Measurements from ENCODE around the gene ZBED3. TPM values are rescaled to one million over a fixed set of nuclear protein-coding genes. Genes with fewer than 3 reads are reported as not detected.
"Not testable (repeated sequence)": the region's sequence is repeated elsewhere in the genome, so short reads cannot be mapped to it uniquely, and the experiment has no call there.

The ZBED3 gene, protein sequence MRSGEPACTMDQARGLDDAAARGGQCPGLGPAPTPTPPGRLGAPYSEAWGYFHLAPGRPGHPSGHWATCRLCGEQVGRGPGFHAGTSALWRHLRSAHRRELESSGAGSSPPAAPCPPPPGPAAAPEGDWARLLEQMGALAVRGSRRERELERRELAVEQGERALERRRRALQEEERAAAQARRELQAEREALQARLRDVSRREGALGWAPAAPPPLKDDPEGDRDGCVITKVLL
- 0.49 and 1.0 TPM in 2 replicates for total RNA-seq

DNA sequence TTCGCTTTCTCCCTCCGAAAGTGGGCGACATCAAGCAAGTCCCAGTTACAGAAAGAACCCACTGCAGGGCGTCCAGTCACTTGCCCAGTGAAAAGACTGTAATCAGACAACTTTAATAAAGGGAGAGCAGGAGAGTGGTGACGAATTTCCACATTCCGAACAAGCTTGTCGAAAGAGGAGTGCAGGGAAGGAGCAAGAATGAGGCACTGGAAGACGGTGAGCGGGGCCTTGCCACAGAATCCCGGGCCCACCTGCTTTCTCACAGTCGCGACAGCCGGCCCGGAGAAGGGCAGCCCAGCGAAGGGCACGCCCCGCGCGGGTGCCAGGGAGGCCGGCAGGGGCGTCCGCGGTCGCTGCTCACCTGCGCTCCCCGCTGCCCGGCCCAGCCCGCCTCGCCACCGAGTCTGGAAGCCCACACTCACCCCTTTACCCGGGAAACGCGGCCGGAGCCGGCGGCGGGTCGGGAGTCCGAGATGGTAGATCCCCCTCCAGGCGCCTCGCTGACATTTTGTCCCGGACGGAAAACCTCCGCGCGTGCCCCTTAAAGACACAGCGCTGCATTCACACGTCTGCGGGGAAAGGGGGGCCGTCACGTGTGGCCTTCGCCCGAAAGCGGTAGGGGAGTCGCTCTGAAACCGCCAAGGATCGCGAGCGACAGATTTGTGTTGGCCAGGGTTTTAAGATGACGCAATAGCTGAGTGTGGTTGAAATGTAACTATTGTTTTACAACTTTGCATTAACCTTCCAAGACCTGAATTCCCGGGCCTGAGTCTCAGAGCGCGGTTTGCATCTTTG is at the start of gene ZBED3:
TSS of gene ZBED3 (minus strand) at position 597 of the 795 bp plus-strand sequence. CDS start 9,407 bp downstream, outside the sequence.
- H3K4me1 Mint-ChIP-seq (ENCODE audit: low read depth): peaks cover 8% of the 10 kb centered on the region

DNA sequence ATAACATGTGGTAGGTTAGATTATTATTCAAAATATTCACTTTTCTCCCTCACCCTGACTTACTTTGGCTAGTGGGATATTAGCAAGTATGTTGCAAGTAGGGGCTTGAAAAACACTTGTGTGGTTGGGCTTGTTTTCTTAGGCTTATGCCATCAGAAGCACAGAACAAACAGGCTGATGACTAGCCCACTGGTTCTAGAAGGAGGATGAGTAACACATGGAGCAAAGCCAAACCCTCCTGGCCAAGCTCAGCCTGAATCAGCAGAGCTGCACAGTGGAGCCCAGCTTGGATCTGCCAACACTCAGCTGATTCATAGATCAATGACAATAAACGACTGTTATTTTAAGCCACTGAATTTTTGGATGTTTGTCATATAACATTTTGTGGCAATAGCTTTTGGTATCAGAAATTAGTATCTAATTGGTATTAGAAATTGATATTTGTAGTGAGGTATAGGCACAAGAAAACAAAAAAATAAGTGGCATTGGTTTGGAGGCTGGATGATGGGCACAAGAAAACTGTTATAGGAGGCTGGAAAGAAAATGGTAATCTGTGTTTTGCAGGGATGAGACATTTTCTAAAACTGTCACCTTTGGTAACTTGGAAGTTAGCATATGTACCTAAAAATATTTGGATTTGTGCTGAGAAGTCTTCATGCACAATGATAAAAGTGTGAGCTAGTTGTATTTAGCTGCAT is 46.1 kb upstream of the ZBED3 start:
- Mint-ChIP-seq H3K4me3 (no peak overlapping the region), H3K27ac (no peak overlapping the region), H3K4me1 (ENCODE audit: low read depth) (no peaks in the 10 kb centered on the region), H3K36me3 (ENCODE audit: low read depth) (no peaks in the 10 kb centered on the region), H3K9me3 (no peaks in the 10 kb centered on the region), H3K27me3 (ENCODE audit: insufficient read depth) (peaks cover 13% of the 10 kb centered on the region)
- intact Hi-C loops (cut with micrococcal nuclease): no loop called here
- DNase-seq (ENCODE audit: low spot score): no peak

More for the DNA sequence above, at the start of gene ZBED3:
- Mint-ChIP-seq H3K4me3 (peak within 1 kb of the TSS; percentile 84), H3K27me3 (ENCODE audit: insufficient read depth) (peaks cover 9% of the 10 kb centered on the region), H3K27ac (peak within 1 kb of the TSS; percentile 5), H3K36me3 (ENCODE audit: low read depth) (no peaks in the 10 kb centered on the region), H3K9me3 (no peaks in the 10 kb centered on the region)
- intact Hi-C loops (cut with micrococcal nuclease): loop anchor here (1.0 kb wide), 1 partner anchor 57 kb away; the partner anchor contains the start of gene AGGF1
- DNase-seq (ENCODE audit: low spot score): peak; percentile 10

DNA sequence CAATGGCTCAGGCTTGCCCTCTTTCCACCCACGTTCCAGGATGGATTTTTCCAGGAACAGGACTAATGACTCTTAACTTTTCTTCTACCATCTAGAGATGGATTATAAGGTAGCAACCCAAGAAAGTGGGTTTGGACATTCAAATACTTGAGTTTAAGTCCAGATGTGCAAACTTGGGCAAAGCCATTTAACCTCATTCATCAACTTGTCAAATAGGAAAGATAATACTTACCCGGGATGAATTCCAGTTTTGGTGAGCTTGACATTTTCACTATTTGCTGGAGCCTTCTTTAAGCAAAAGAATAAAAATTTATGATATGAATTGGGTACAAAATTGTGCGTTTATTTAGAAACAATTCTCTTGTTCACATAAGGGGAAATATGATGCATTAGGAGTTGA is 44.3 kb upstream of the ZBED3 start:
- Mint-ChIP-seq H3K36me3 (ENCODE audit: low read depth) (no peaks in the 10 kb centered on the region), H3K4me1 (ENCODE audit: low read depth) (no peaks in the 10 kb centered on the region), H3K4me3 (no peak overlapping the region), H3K27me3 (ENCODE audit: insufficient read depth) (peaks cover 8% of the 10 kb centered on the region), H3K9me3 (no peaks in the 10 kb centered on the region), H3K27ac (no peak overlapping the region)
- intact Hi-C loops (cut with micrococcal nuclease): no loop called here
- DNase-seq (ENCODE audit: low spot score): no peak

DNA sequence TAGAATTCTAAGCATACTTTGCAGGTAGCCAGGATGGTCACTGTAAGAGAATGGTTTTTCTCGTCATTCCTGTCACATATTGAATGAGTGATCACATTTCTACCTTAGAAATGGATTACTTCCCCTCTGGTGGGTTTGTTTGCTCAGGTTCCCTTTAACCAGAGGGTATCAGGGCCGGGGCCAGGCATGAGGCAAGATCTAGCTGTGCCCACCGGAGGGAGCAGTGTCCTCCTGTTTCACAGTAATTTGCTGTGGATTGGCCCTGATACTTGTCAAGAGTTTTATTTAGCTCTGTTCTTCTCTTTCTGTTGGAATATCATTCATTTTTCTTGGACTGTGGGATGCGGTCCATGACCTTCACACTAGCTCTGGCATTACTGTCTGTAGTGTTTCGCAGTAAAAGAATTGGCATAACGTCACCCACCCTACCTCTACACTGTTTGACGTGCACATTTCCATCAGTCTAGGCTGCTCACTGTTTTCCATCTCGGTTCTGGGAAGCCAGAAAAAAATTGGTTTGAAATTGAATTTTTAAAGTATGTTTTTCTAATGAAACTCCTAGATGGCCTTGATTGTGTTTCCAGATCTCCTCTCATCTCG is 42.4 kb upstream of the ZBED3 start:
- H3K36me3 Mint-ChIP-seq (ENCODE audit: low read depth): no peaks in the 10 kb centered on the region
- H3K9me3 Mint-ChIP-seq: no peaks in the 10 kb centered on the region
- intact Hi-C loops (cut with micrococcal nuclease): no loop called here
- peaks cover 6% of the 10 kb centered on the region for H3K27me3 Mint-ChIP-seq (ENCODE audit: insufficient read depth)
- no peak overlapping the region for H3K4me3 Mint-ChIP-seq
- H3K4me1 Mint-ChIP-seq (ENCODE audit: low read depth): no peaks in the 10 kb centered on the region
- no peak overlapping the region for H3K27ac Mint-ChIP-seq
- no peak for DNase-seq (ENCODE audit: low spot score)

DNA sequence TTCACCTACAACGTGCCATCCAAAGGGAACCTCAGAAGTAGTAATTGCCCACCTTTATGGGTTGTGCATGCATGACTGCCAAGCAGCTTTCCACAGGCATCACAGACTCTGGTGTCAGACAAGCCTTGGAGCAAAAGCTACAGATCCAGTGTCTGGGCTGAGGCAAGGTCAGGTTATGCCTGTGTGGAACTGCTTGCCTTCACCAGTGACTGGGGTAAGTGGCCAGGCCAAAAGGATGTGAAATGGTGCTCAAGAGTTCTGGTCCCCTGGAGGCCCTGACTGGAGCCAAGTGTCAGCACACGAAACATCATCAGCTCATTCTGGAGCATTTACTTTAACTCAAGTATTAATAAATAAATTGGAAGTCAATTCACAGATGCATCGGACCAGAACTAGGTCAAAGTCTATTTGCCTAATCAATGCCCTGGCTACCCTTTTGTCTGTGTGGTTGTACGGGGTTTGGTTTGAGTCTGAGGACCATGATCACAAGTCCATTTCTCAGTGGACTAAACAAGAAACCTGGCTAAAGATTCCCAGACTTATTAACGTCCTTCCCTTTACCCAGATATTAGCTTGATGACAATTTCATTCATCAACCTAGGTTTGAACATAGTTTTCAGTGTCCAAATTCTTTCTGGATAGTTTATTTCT is 41.5 kb upstream of the ZBED3 start:
- H3K27ac Mint-ChIP-seq: no peak overlapping the region
- DNase-seq (ENCODE audit: low spot score): no peak
- H3K27me3 Mint-ChIP-seq (ENCODE audit: insufficient read depth): peaks cover 3% of the 10 kb centered on the region

DNA sequence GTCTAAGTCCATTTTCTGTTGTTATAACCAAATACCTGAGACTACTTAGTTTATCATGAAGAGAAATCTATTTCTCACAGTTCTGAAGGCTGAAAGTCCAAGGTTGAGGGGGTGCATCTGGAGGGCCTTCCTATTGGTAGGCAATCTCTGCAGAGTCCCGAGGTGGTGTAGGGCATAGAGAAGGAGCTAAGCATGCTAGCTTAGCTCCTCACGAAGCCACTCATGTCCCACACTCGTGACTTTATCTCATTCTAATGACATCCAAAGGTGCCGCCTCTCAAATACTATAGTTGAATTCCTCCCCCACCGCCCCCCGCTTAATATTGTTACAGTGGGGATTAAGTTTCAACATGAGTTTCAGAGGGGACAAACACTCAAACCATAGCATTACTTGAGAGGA is 36.0 kb upstream of the ZBED3 start:
- no peaks in the 10 kb centered on the region for H3K9me3 Mint-ChIP-seq
- no peak overlapping the region for H3K27ac Mint-ChIP-seq
- intact Hi-C loops (cut with micrococcal nuclease): no loop called here
- no peaks in the 10 kb centered on the region for H3K27me3 Mint-ChIP-seq (ENCODE audit: insufficient read depth)
- H3K36me3 Mint-ChIP-seq (ENCODE audit: low read depth): no peaks in the 10 kb centered on the region
- no peaks in the 10 kb centered on the region for H3K4me1 Mint-ChIP-seq (ENCODE audit: low read depth)
- no peak overlapping the region for H3K4me3 Mint-ChIP-seq
- DNase-seq (ENCODE audit: low spot score): no peak

More for the DNA sequence above, 41.5 kb upstream of the ZBED3 start:
- Mint-ChIP-seq H3K36me3 (ENCODE audit: low read depth) (no peaks in the 10 kb centered on the region), H3K4me3 (no peak overlapping the region), H3K4me1 (ENCODE audit: low read depth) (no peaks in the 10 kb centered on the region), H3K9me3 (no peaks in the 10 kb centered on the region)
- intact Hi-C loops (cut with micrococcal nuclease): no loop called here

DNA sequence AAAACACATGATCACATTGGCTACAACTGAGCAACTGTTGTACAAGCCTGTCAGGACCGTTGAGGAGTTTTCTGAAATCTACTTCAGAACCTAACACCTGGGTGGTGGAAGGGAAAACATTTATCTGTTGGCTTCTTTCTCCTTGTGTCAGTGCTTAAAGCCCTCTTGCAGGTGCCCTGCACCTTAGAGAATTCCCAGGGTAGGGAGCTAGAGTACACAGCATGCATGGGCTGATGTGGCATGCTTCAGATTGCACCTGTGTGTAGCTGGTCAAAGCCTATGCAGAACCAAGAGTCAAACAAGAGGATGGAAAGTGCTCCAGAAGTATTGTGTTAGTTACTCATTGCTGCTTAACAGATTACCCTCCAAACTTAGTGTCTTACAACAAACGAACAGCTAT is 33.6 kb upstream of the ZBED3 start:
- Mint-ChIP-seq H3K36me3 (ENCODE audit: low read depth) (no peaks in the 10 kb centered on the region), H3K4me1 (ENCODE audit: low read depth) (no peaks in the 10 kb centered on the region)

DNA sequence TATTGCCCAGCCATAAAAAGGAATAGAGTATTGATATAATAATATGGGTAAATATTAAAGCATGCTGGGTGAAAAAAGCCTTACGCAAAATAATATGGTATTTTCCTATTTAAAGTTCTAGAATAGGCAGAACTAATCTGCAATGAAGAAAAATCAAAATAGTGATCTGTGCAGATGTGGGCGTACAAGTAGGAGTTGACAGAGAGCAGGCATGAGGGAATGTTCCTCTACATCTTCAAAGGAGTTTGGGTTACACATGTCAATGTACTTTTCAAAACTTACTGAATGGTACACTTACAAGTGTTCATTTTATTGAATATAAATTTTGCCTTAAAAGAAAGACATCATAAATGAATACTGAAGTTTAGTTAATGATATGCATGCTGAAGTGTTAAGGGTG is 33.0 kb upstream of the ZBED3 start:
- H3K36me3 Mint-ChIP-seq (ENCODE audit: low read depth): no peaks in the 10 kb centered on the region
- intact Hi-C loops (cut with micrococcal nuclease): no loop called here
- H3K27me3 Mint-ChIP-seq (ENCODE audit: insufficient read depth): peaks cover 7% of the 10 kb centered on the region
- DNase-seq (ENCODE audit: low spot score): no peak
- H3K4me3 Mint-ChIP-seq: no peak overlapping the region
- no peak overlapping the region for H3K27ac Mint-ChIP-seq
- no peaks in the 10 kb centered on the region for H3K4me1 Mint-ChIP-seq (ENCODE audit: low read depth)
- no peaks in the 10 kb centered on the region for H3K9me3 Mint-ChIP-seq

More for the DNA sequence above, 33.6 kb upstream of the ZBED3 start:
- Mint-ChIP-seq H3K27me3 (ENCODE audit: insufficient read depth) (peaks cover 4% of the 10 kb centered on the region), H3K4me3 (no peak overlapping the region), H3K9me3 (no peaks in the 10 kb centered on the region), H3K27ac (no peak overlapping the region)
- intact Hi-C loops (cut with micrococcal nuclease): no loop called here
- no peak for DNase-seq (ENCODE audit: low spot score)

DNA sequence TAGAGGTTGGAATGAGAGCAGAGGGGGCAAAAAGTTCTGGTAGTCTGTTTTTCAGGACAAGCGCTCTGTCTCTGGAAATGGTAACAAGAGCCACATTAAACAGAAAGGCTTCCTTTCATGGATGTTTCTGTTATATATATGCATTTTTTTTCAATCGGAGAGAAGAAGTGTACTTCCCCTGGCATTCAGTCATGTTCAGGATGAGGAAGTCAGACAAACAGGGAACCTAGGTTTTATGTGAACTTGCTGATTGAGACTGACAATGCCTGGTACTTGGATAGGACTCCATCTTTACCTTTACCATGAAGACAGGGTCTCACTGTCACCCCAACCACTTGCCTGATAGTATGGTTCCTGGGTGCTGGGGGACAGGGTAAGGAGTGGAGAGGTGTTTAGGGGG is 30.1 kb upstream of the ZBED3 start:
- intact Hi-C loops (cut with micrococcal nuclease): no loop called here
- Mint-ChIP-seq H3K27me3 (ENCODE audit: insufficient read depth) (peaks cover 9% of the 10 kb centered on the region), H3K9me3 (no peaks in the 10 kb centered on the region), H3K4me3 (no peak overlapping the region), H3K36me3 (ENCODE audit: low read depth) (no peaks in the 10 kb centered on the region), H3K27ac (no peak overlapping the region), H3K4me1 (ENCODE audit: low read depth) (no peaks in the 10 kb centered on the region)
- no peak for DNase-seq (ENCODE audit: low spot score)

DNA sequence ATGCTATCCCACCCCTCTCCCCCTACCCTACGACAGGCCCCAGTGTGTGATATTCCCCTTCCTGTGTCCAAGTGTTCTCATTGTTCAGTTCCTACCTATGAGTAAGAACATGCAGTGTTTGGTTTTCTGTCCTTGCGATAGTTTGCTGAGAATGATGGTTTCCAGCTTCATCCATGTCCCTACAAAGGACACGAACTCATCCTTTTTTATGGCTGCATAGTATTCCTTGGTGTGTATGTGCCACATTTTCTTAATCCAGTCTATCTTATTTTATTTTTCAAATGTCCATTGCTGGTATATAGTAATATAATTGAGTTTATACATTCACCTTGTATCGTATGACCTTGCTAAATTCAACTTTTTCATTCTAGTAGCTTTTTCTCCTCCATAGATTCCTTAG is 19.9 kb upstream of the ZBED3 start:
- intact Hi-C loops (cut with micrococcal nuclease); H3K27me3 Mint-ChIP-seq (ENCODE audit: insufficient read depth); DNase-seq (ENCODE audit: low spot score); H3K27ac Mint-ChIP-seq; H3K9me3 Mint-ChIP-seq; H3K4me1 Mint-ChIP-seq (ENCODE audit: low read depth); H3K4me3 Mint-ChIP-seq; H3K36me3 Mint-ChIP-seq (ENCODE audit: low read depth): not testable (repeated sequence)

DNA sequence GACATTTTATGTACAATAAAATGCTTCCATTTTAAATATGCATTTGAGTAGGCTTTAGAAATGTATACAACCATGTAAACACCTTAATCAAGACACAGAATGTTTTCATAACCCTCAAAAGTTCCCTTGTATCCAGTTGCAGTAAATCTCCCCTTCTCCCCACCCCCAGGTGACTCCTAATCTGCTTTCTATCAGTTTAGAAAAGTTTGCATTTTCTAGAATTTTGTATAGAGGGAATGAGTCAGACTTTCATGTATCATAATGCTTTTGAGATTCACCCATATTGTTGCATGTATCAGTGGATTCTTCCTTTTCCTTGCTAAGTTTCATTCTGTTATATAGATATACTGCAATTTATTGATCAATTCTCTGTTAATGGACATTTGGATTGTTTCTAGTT is 17.7 kb upstream of the ZBED3 start:
- peaks cover 6% of the 10 kb centered on the region for H3K9me3 Mint-ChIP-seq
- no peaks in the 10 kb centered on the region for H3K27me3 Mint-ChIP-seq (ENCODE audit: insufficient read depth)
- H3K4me1 Mint-ChIP-seq (ENCODE audit: low read depth): no peaks in the 10 kb centered on the region
- H3K36me3 Mint-ChIP-seq (ENCODE audit: low read depth): no peaks in the 10 kb centered on the region
- no peak overlapping the region for H3K4me3 Mint-ChIP-seq
- intact Hi-C loops (cut with micrococcal nuclease): no loop called here
- DNase-seq (ENCODE audit: low spot score): no peak
- H3K27ac Mint-ChIP-seq: no peak overlapping the region

DNA sequence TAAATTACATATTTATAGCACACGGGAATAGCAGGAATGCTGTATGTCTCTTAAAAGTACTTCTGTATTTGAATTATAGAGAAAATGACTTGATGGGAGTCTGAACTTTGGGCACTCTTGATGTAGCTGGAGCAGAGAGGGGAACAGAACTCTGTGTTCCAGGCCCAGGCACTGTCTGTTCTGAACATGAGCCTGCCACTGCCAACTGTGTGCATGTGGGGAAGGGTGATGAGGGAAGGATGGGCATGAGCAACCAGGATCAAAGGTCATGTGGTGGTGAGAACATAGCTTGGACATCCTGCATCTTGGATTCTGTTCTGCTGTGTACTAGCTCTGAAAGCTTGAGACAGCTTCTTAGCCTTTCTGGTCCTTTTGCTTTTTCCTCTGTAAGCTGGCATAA is 16.4 kb upstream of the ZBED3 start:
- Mint-ChIP-seq H3K27me3 (ENCODE audit: insufficient read depth) (no peaks in the 10 kb centered on the region), H3K36me3 (ENCODE audit: low read depth) (no peaks in the 10 kb centered on the region), H3K27ac (no peak overlapping the region), H3K4me3 (no peak overlapping the region), H3K4me1 (ENCODE audit: low read depth) (no peaks in the 10 kb centered on the region), H3K9me3 (peaks cover 6% of the 10 kb centered on the region)
- intact Hi-C loops (cut with micrococcal nuclease): no loop called here
- DNase-seq (ENCODE audit: low spot score): no peak
